Measurements from ENCODE around the gene VPS37C. TPM values are rescaled to one million over a fixed set of nuclear protein-coding genes. Genes with fewer than 3 reads are reported as not detected.
A peak's percentile ranks its signal among the peaks of the same experiment; 100 is the strongest.

Gene VPS37C
- total RNA-seq, 1 experiment from 2014 or later: 19.0 TPM

GRCh38 chr11:61106296-61106695 lies 54.9 kb downstream of the VPS37C start:
- peaks cover 2% of the 10 kb centered on the region; the same call in 1 of the 2 replicates for H3K27me3 Mint-ChIP-seq (ENCODE audit: low read depth)
- H3K14ac ChIP-seq (ENCODE audit: insufficient read depth, low read length): no peak overlapping the region
- 0 out of 7 replicates have a peak overlapping the region, but pooled peaks of 1 of the 3 experiments have one; percentile 3 for H3K27ac Mint-ChIP-seq
- no peak for TF ChIP-seq CTCF (conservative IDR thresholded peaks at IDR 0.05)
- no peak overlapping the region for H3K18ac ChIP-seq (ENCODE audit: insufficient read length, low read depth, low read length)
- no peaks in the 10 kb centered on the region; a peak in 1 of 5 replicates for H3K9me3 Mint-ChIP-seq
- H3K27ac ChIP-seq (ENCODE audit: insufficient read length, low read depth, low read length): no peak overlapping the region
- no peak overlapping the region for H4K8ac ChIP-seq (replicated peaks; ENCODE audit: insufficient read length, low read depth, low read length)
- H4K5ac ChIP-seq (ENCODE audit: insufficient read length, low read depth, low read length): no peak overlapping the region
- no peak for DNase-seq
- H3K4me2 ChIP-seq (ENCODE audit: insufficient read depth, insufficient read length, low read length): no peak overlapping the region
- no peak overlapping the region for H4K91ac ChIP-seq (ENCODE audit: insufficient read length, low read depth, low read length)
- no peaks in the 10 kb centered on the region for H3K36me3 Mint-ChIP-seq (ENCODE audit: insufficient read depth in 1 of 3, low read depth in 3 of 3)
- no peaks in the 10 kb centered on the region for H3K4me1 ChIP-seq (ENCODE audit: insufficient read depth, low read length)
- H2BK12ac ChIP-seq (ENCODE audit: insufficient read length, low read depth, low read length): no peak overlapping the region
- H3K4ac ChIP-seq (ENCODE audit: low read depth, low read length): no peak overlapping the region
- no peaks in the 10 kb centered on the region for H3K79me2 ChIP-seq (ENCODE audit: insufficient read depth, low read length)
- H3K9ac ChIP-seq (ENCODE audit: extremely low read depth, insufficient read length, low read length): no peak overlapping the region
- WGBS (ENCODE audit: extremely low coverage, insufficient read length, low lambda C conversion rate): no CpG with 5 or more reads among the region's 7 CpGs
- no peak overlapping the region for H3K4me3 Mint-ChIP-seq
- no peak overlapping the region for H2AFZ ChIP-seq (ENCODE audit: low read length)
- H3K9me3 ChIP-seq (ENCODE audit: control insufficient read depth, low read depth, low read length): no peaks in the 10 kb centered on the region
- no peaks in the 10 kb centered on the region for H3K27me3 ChIP-seq (ENCODE audit: insufficient read depth, low read length)
- no peak overlapping the region for H2BK5ac ChIP-seq (ENCODE audit: insufficient read length, low read length)
- no peak overlapping the region for H2BK15ac ChIP-seq (ENCODE audit: low read depth, low read length)
- H2AK5ac ChIP-seq (ENCODE audit: insufficient read length, low read length): no peak overlapping the region
- H3K56ac ChIP-seq (ENCODE audit: insufficient read length, low read depth, low read length): no peak overlapping the region
- no peak overlapping the region for H2BK20ac ChIP-seq (ENCODE audit: low read depth, low read length, poor library complexity, severe bottlenecking)
- no peak overlapping the region for H3T11ph ChIP-seq (ENCODE audit: low read length)
- H3K23ac ChIP-seq (ENCODE audit: insufficient read length, low read depth, low read length): no peak overlapping the region
- H3K79me1 ChIP-seq (ENCODE audit: insufficient read depth, low read depth, low read length, poor library complexity, severe bottlenecking): no peaks in the 10 kb centered on the region
- no peaks in the 10 kb centered on the region for H3K4me1 Mint-ChIP-seq
- no peak overlapping the region for H2BK120ac ChIP-seq (ENCODE audit: low read depth, low read length, poor library complexity, severe bottlenecking)
- no peaks in the 10 kb centered on the region for H3K23me2 ChIP-seq (ENCODE audit: insufficient read length, low read depth, low read length, poor library complexity, severe bottlenecking)
- H4K20me1 ChIP-seq (ENCODE audit: control insufficient read depth, insufficient read depth, insufficient read length): no peaks in the 10 kb centered on the region
